Liver (tissue), 3 donors: ENCODE measurements around the gene MTMR2.

Experiments used
- JUND ChIP-seq, 2 donors: IDR thresholded peaks; 2 replicates each; pipeline ENCODE4 v1.6.1; 2016; ENCODE audit warnings: antibody characterized with exemption in 2 of 2
- RAD21 ChIP-seq, 2 donors: IDR thresholded peaks; 2 replicates each; pipeline ENCODE4 v1.6.1; 2016; ENCODE audit warnings: antibody characterized with exemption in 2 of 2, mild to moderate bottlenecking in 2 of 2
- RXRA ChIP-seq, 2 donors: IDR thresholded peaks; 2 replicates each; pipeline ENCODE4 v1.6.1; 2017 to 2018; ENCODE audit warnings: antibody characterized with exemption in 2 of 2, mild to moderate bottlenecking in 1 of 2
- SP1 ChIP-seq: IDR thresholded peaks from 2 replicates; pipeline ENCODE4 v1.6.1; 2018; ENCODE audit warnings: antibody characterized with exemption, mild to moderate bottlenecking
- TAF1 ChIP-seq: conservative IDR thresholded peaks from 2 replicates; pipeline ENCODE4 v1.6.1; 2016; ENCODE audit warnings: antibody characterized with exemption, mild to moderate bottlenecking
- TF ChIP-seq, protein P1 (sequence below): fragments of 150-350 bp; IDR thresholded peaks from 2 replicates; pipeline ENCODE4 v1.5.1; 2017; ENCODE audit warnings: improper control_type of control experiment, low read depth, low read length; ENCODE audit not compliant: missing input control
- TF ChIP-seq, protein P2 (sequence below): IDR thresholded peaks from 2 replicates; pipeline ENCODE4 v1.6.1; 2016; ENCODE audit warnings: antibody characterized with exemption, mild to moderate bottlenecking
- TF ChIP-seq, protein P3 (sequence below): IDR thresholded peaks from 2 replicates; pipeline ENCODE4 v1.6.1; 2016; ENCODE audit warnings: antibody characterized with exemption
- TF ChIP-seq, protein P4 (sequence below): IDR thresholded peaks from 2 replicates; pipeline ENCODE4 v1.6.1; 2016; ENCODE audit warnings: antibody characterized with exemption
- donor health status: healthy.
- donor health status: healthy.

DNA sequence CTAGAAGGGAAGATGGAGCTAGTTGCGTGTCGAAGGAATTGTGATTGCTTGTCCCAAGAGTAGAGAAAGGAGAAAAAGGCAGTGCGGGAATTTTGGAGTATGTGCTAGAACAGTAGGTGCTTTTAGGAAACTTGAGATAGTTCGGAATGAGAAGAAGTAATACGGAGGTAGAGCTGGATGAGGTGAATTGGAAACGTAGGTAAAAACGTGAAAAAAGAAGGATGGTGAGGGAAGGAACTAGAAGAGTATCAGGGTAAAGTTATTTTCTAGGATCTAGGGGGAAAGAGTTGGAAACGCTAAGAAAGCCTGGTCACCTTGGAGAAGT, 132.2 kb downstream of the MTMR2 start:
- TF ChIP-seq JUND (IDR thresholded peaks at IDR 0.05) (no peak), SP1 (no peak), RAD21 (IDR thresholded peaks at IDR 0.05) (no peak), RXRA (IDR thresholded peaks at IDR 0.05) (no peak), TAF1 (no peak)
- TF ChIP-seq, protein P1, sequence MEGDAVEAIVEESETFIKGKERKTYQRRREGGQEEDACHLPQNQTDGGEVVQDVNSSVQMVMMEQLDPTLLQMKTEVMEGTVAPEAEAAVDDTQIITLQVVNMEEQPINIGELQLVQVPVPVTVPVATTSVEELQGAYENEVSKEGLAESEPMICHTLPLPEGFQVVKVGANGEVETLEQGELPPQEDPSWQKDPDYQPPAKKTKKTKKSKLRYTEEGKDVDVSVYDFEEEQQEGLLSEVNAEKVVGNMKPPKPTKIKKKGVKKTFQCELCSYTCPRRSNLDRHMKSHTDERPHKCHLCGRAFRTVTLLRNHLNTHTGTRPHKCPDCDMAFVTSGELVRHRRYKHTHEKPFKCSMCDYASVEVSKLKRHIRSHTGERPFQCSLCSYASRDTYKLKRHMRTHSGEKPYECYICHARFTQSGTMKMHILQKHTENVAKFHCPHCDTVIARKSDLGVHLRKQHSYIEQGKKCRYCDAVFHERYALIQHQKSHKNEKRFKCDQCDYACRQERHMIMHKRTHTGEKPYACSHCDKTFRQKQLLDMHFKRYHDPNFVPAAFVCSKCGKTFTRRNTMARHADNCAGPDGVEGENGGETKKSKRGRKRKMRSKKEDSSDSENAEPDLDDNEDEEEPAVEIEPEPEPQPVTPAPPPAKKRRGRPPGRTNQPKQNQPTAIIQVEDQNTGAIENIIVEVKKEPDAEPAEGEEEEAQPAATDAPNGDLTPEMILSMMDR: no peak
- TF ChIP-seq, protein P2, sequence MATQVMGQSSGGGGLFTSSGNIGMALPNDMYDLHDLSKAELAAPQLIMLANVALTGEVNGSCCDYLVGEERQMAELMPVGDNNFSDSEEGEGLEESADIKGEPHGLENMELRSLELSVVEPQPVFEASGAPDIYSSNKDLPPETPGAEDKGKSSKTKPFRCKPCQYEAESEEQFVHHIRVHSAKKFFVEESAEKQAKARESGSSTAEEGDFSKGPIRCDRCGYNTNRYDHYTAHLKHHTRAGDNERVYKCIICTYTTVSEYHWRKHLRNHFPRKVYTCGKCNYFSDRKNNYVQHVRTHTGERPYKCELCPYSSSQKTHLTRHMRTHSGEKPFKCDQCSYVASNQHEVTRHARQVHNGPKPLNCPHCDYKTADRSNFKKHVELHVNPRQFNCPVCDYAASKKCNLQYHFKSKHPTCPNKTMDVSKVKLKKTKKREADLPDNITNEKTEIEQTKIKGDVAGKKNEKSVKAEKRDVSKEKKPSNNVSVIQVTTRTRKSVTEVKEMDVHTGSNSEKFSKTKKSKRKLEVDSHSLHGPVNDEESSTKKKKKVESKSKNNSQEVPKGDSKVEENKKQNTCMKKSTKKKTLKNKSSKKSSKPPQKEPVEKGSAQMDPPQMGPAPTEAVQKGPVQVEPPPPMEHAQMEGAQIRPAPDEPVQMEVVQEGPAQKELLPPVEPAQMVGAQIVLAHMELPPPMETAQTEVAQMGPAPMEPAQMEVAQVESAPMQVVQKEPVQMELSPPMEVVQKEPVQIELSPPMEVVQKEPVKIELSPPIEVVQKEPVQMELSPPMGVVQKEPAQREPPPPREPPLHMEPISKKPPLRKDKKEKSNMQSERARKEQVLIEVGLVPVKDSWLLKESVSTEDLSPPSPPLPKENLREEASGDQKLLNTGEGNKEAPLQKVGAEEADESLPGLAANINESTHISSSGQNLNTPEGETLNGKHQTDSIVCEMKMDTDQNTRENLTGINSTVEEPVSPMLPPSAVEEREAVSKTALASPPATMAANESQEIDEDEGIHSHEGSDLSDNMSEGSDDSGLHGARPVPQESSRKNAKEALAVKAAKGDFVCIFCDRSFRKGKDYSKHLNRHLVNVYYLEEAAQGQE: no peak
- TF ChIP-seq, protein P3, sequence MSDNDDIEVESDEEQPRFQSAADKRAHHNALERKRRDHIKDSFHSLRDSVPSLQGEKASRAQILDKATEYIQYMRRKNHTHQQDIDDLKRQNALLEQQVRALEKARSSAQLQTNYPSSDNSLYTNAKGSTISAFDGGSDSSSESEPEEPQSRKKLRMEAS: no peak
- TF ChIP-seq, protein P4, sequence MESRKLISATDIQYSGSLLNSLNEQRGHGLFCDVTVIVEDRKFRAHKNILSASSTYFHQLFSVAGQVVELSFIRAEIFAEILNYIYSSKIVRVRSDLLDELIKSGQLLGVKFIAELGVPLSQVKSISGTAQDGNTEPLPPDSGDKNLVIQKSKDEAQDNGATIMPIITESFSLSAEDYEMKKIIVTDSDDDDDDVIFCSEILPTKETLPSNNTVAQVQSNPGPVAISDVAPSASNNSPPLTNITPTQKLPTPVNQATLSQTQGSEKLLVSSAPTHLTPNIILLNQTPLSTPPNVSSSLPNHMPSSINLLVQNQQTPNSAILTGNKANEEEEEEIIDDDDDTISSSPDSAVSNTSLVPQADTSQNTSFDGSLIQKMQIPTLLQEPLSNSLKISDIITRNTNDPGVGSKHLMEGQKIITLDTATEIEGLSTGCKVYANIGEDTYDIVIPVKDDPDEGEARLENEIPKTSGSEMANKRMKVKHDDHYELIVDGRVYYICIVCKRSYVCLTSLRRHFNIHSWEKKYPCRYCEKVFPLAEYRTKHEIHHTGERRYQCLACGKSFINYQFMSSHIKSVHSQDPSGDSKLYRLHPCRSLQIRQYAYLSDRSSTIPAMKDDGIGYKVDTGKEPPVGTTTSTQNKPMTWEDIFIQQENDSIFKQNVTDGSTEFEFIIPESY: no peak
